GM21825 (cell line): Measurements from ENCODE around the gene SPEF2.

Source experiments
- ATAC-seq: cut with Tn5 transposase; IDR thresholded peaks from one replicate; pipeline ENCODE4 v1.9.1; 2021; ENCODE audit warnings: mild to moderate bottlenecking, moderate library complexity; ENCODE audit not compliant: unreplicated experiment

Gene SPEF2

GRCh38 chr5:35777358-35778087 is 159.9 kb downstream of the SPEF2 start:
- peak; percentile 78 for ATAC-seq

GRCh38 chr5:35778259-35778769 is 160.7 kb downstream of the SPEF2 start:
- no peak for ATAC-seq

GRCh38 chr5:35780236-35780635 is 162.6 kb downstream of the SPEF2 start:
- ATAC-seq, result no peak

GRCh38 chr5:35781181-35781790 is 163.6 kb downstream of the SPEF2 start:
- no peak for ATAC-seq

GRCh38 chr5:35783551-35783950 is 165.9 kb downstream of the SPEF2 start:
- no peak for ATAC-seq

- ATAC-seq, result no peak
Observed at GRCh38 chr5:35785601-35786085, 168.0 kb downstream of the SPEF2 start.

GRCh38 chr5:35788724-35789123 is 171.1 kb downstream of the SPEF2 start:
- ATAC-seq, result no peak

- no peak for ATAC-seq
Observed at GRCh38 chr5:35789732-35790456, 172.2 kb downstream of the SPEF2 start.

- no peak for ATAC-seq
Observed at GRCh38 chr5:35790457-35790822, 172.8 kb downstream of the SPEF2 start.

- ATAC-seq, result no peak
Observed at GRCh38 chr5:35794328-35794619, 176.6 kb downstream of the SPEF2 start.

- no peak for ATAC-seq
Observed at GRCh38 chr5:35794684-35795375, 177.2 kb downstream of the SPEF2 start.

GRCh38 chr5:35799181-35799580 is 181.5 kb downstream of the SPEF2 start:
- no peak for ATAC-seq

GRCh38 chr5:35799753-35800152 is 182.1 kb downstream of the SPEF2 start:
- ATAC-seq, result no peak

GRCh38 chr5:35803191-35803651 is 185.6 kb downstream of the SPEF2 start:
- no peak for ATAC-seq

- no peak for ATAC-seq
Observed at GRCh38 chr5:35804201-35804653, 186.6 kb downstream of the SPEF2 start.

- ATAC-seq, result no peak
Observed at GRCh38 chr5:35804841-35805240, 187.2 kb downstream of the SPEF2 start.

- no peak for ATAC-seq
Observed at GRCh38 chr5:35810601-35811000, 192.9 kb downstream of the SPEF2 start.

GRCh38 chr5:35811108-35811741 is 193.6 kb downstream of the SPEF2 start:
- ATAC-seq, result no peak

- ATAC-seq, result no peak
Observed at GRCh38 chr5:35813521-35813920, 195.9 kb downstream of the SPEF2 start.

GRCh38 chr5:35815089-35815936 is 197.7 kb downstream of the SPEF2 start:
- no peak for ATAC-seq
